PFSK-1 (cell line): ENCODE data around the gene SYNDIG1.

Source experiments
- POLR2AphosphoS5 ChIP-seq: IDR thresholded peaks from 2 replicates; pipeline ENCODE4 v1.6.1; 2012; ENCODE audit warnings: low read depth, mild to moderate bottlenecking, control low read depth, low read length, moderate library complexity
- SIN3A ChIP-seq: IDR thresholded peaks from 2 replicates; pipeline ENCODE4 v1.6.1; 2012; ENCODE audit warnings: mild to moderate bottlenecking, low read length, moderate library complexity, borderline replicate concordance; ENCODE audit not compliant: insufficient read depth

- no peak for TF ChIP-seq POLR2AphosphoS5
- no peak for TF ChIP-seq SIN3A
Measured at GRCh38 chr20:24683676-24684075, 214.2 kb downstream of the SYNDIG1 start.
